Fibroblast of lung (primary cell): ENCODE data around the gene SLC4A5. TPM values are rescaled to one million over a fixed set of nuclear protein-coding genes. Genes with fewer than 3 reads are reported as not detected.
A peak's percentile ranks its signal among the peaks of the same experiment; 100 is the strongest.

Source experiments
- DNase-seq, 2 donors: peaks; one replicate each; pipeline versions ENCODE4 v3.0.0 to v3.0.0-alpha.2; 2010; ENCODE audit warnings: low read depth in 2 of 2
- H2AFZ ChIP-seq: 2 replicates; pipeline ENCODE4 v1.5.1; 2012; ENCODE audit warnings: low read length, control low read depth, inconsistent platforms
- H3K27ac ChIP-seq: 2 replicates; pipeline ENCODE4 v1.5.1; 2011; ENCODE audit warnings: low read length, control low read depth; ENCODE audit not compliant: insufficient read depth
- H3K27me3 ChIP-seq: 2 replicates; pipeline ENCODE4 v1.5.1; 2011; ENCODE audit warnings: mild to moderate bottlenecking, low read length; ENCODE audit not compliant: control insufficient read depth, insufficient read depth
- H3K36me3 ChIP-seq: 2 replicates; pipeline ENCODE4 v1.5.1; 2011; ENCODE audit warnings: low read length; ENCODE audit not compliant: control insufficient read depth, insufficient read depth
- H3K4me1 ChIP-seq: 2 replicates; pipeline ENCODE4 v1.5.1; 2011; ENCODE audit warnings: low read length; ENCODE audit not compliant: control insufficient read depth, insufficient read depth; ENCODE audit errors: extremely low read depth
- H3K4me2 ChIP-seq: 2 replicates; pipeline ENCODE4 v1.5.1; 2011; ENCODE audit warnings: low read length, control low read depth; ENCODE audit not compliant: insufficient read depth; ENCODE audit errors: extremely low read depth
- H3K4me3 ChIP-seq, 4 experiments: fragments of 200-600 bp in 1 of 4; sonication (generic) in 1 of 4; replicated peaks in 1 of 4; 2 replicates each; pipeline ENCODE4 v1.5.1; 2011 to 2016; ENCODE audit warnings: low read length in 4 of 4, low read depth in 3 of 4, mild to moderate bottlenecking in 3 of 4, control low read depth in 2 of 4, inconsistent platforms in 1 of 4, mixed read lengths in 1 of 4; ENCODE audit not compliant: insufficient read depth in 1 of 4; ENCODE audit errors: control extremely low read depth in 1 of 4
- H3K79me2 ChIP-seq: 2 replicates; pipeline ENCODE4 v1.5.1; 2012; ENCODE audit warnings: mild to moderate bottlenecking, low read length, inconsistent platforms; ENCODE audit not compliant: control insufficient read depth, insufficient read depth
- H3K9ac ChIP-seq: 2 replicates; pipeline ENCODE4 v1.5.1; 2011; ENCODE audit warnings: mild to moderate bottlenecking, low read length, control low read depth; ENCODE audit not compliant: insufficient read depth
- H3K9me3 ChIP-seq: 2 replicates; pipeline ENCODE4 v1.5.1; 2012; ENCODE audit warnings: low read depth, low read length; ENCODE audit not compliant: control insufficient read depth, insufficient read depth
- H4K20me1 ChIP-seq: 2 replicates; pipeline ENCODE4 v1.5.1; 2011; ENCODE audit warnings: low read length; ENCODE audit not compliant: control insufficient read depth, insufficient read depth; ENCODE audit errors: extremely low read depth
- EZH2 ChIP-seq: IDR thresholded peaks from 2 replicates; pipeline ENCODE4 v1.5.1; 2012; ENCODE audit warnings: low read length, control low read depth, mild to moderate bottlenecking; ENCODE audit errors: missing control alignments
- polyA plus RNA-seq, 2 donors: library from polyadenylated mRNA; depleted of rRNA in 1 of 2; stranded (reverse) in 1 of 2; unstranded in 1 of 2; fragments of >200 nt; gene quantifications; 2 replicates each; pipeline ENCODE4 v1.2.1, GENCODE V29; 2011 to 2012; ENCODE audit warnings: missing spikeins in 1 of 2
- total RNA-seq: library from RNA; depleted of rRNA; stranded (reverse); fragments of >200 nt; gene quantifications from 2 replicates; pipeline ENCODE4 v1.2.1, GENCODE V29; 2014
- TF ChIP-seq, protein P1 (sequence below), 2 donors: IDR thresholded peaks in 1 of 2; conservative IDR thresholded peaks in 1 of 2; 1 replicate in 1 of 2; 2 replicates in 1 of 2; pipeline ENCODE4 v1.5.1; 2011 to 2012; ENCODE audit warnings: low read length in 2 of 2, control low read depth in 1 of 2, inconsistent platforms in 1 of 2, low read depth in 1 of 2, mild to moderate bottlenecking in 1 of 2

Gene SLC4A5
- total and polyA plus RNA-seq, 2 donors (not counting 1 experiment from before 2014, with no cell fraction given): 0.12 to 0.17 TPM

DNA sequence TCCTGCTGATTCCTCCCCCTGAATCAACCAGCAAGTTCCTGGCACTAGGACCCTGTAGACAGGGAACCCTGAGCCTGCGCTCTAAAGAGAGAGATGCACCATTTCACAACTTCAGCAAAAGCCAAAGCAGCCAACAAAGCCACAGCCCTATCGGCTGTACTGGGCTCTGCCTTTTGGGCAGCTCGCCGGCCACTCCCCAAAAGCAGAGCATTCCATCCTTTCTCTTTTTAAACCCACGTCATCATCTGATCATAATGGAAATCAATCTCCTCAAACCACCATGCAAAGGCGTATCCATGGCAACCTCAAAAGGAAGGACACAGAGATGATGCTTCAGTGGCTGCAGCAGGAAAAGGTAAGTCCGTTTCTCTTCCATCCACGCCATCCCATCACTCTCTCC, 42.2 kb upstream of the SLC4A5 start:
- TF ChIP-seq, protein P1, sequence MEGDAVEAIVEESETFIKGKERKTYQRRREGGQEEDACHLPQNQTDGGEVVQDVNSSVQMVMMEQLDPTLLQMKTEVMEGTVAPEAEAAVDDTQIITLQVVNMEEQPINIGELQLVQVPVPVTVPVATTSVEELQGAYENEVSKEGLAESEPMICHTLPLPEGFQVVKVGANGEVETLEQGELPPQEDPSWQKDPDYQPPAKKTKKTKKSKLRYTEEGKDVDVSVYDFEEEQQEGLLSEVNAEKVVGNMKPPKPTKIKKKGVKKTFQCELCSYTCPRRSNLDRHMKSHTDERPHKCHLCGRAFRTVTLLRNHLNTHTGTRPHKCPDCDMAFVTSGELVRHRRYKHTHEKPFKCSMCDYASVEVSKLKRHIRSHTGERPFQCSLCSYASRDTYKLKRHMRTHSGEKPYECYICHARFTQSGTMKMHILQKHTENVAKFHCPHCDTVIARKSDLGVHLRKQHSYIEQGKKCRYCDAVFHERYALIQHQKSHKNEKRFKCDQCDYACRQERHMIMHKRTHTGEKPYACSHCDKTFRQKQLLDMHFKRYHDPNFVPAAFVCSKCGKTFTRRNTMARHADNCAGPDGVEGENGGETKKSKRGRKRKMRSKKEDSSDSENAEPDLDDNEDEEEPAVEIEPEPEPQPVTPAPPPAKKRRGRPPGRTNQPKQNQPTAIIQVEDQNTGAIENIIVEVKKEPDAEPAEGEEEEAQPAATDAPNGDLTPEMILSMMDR (conservative IDR thresholded peaks at IDR 0.05 in 1 of 2, IDR thresholded peaks at IDR 0.05 in 1 of 2; ENCODE audit: low read depth in 1 of 2, low read length in 2 of 2): no peak
- TF ChIP-seq EZH2: no peak
- no peak overlapping the region for H3K9ac ChIP-seq
- H3K9me3 ChIP-seq: no peaks in the 10 kb centered on the region
- peaks cover 66% of the 10 kb centered on the region for H3K79me2 ChIP-seq
- no peaks in the 10 kb centered on the region for H3K27me3 ChIP-seq
- DNase-seq: peak in 1 of 2 donors; percentile 25
- no peak overlapping the region for H2AFZ ChIP-seq
- no peaks in the 10 kb centered on the region for H4K20me1 ChIP-seq
- H3K27ac ChIP-seq: no peak overlapping the region
- no peak overlapping the region for H3K4me2 ChIP-seq
- H3K36me3 ChIP-seq: no peaks in the 10 kb centered on the region
- no peak overlapping the region for H3K4me3 ChIP-seq
- H3K4me1 ChIP-seq: peaks cover 12% of the 10 kb centered on the region

DNA sequence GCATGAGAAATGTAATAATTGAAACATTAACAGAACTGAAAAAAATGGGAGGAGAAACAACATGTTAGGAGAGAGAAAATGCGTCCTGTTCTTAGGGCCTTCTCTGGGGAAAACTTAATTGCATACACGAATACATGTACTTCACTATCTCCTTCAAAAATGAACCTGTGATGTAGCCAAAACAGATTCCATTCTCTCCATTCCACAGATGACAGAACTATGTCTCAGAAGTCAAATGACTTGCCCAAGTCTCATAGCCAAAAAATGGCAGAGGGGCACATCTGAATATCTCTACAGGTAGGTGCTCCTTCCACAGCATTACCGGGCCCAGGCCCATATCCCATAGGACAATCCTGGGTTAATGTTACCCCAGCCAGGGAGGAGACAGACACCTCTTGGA, 40.8 kb upstream of the SLC4A5 start:
- Histone ChIP-seq H3K4me1 (peaks cover 14% of the 10 kb centered on the region), H3K36me3 (no peaks in the 10 kb centered on the region), H3K27ac (no peak overlapping the region), H3K27me3 (no peaks in the 10 kb centered on the region), H3K4me3 (no peak overlapping the region), H3K9ac (no peak overlapping the region), H4K20me1 (no peaks in the 10 kb centered on the region), H3K79me2 (peaks cover 66% of the 10 kb centered on the region), H2AFZ (no peak overlapping the region), H3K4me2 (no peak overlapping the region), H3K9me3 (no peaks in the 10 kb centered on the region)
- TF ChIP-seq, protein P1 (conservative IDR thresholded peaks at IDR 0.05 in 1 of 2, IDR thresholded peaks at IDR 0.05 in 1 of 2; ENCODE audit: low read depth in 1 of 2, low read length in 2 of 2): no peak
- TF ChIP-seq EZH2: no peak
- peak in 1 of 2 donors; percentile 64 for DNase-seq

DNA sequence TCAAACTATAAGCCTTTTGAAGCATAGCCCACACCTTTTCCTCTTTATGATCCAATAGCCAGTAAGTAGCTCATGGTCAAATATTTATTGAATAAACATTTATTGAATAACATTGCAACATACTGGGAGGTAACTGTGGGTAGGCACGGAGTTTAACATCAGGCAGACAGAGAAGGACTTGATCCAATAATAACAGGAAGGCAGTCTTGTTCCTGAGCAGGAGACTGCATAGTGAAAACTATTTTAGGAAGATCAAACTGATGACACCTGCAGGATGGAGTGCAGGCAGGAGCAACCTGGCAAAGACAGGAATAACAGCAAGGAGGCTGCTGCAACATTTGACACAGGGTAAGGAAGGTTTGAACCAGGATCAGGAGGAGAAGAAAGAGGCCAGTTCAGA, 40.0 kb upstream of the SLC4A5 start:
- peak overlapping the region; percentile 58 for H3K27ac ChIP-seq
- peaks cover 14% of the 10 kb centered on the region for H3K4me1 ChIP-seq
- no peaks in the 10 kb centered on the region for H3K9me3 ChIP-seq
- H3K36me3 ChIP-seq: no peaks in the 10 kb centered on the region
- H3K27me3 ChIP-seq: no peaks in the 10 kb centered on the region
- H4K20me1 ChIP-seq: no peaks in the 10 kb centered on the region
- peaks cover 66% of the 10 kb centered on the region for H3K79me2 ChIP-seq
- H2AFZ ChIP-seq: no peak overlapping the region
- H3K4me2 ChIP-seq: peak overlapping the region; percentile 30
- peak; percentile 72 to 74 for DNase-seq
- H3K9ac ChIP-seq: no peak overlapping the region
- no peak for TF ChIP-seq EZH2
- TF ChIP-seq, protein P1 (conservative IDR thresholded peaks at IDR 0.05 in 1 of 2, IDR thresholded peaks at IDR 0.05 in 1 of 2; ENCODE audit: low read depth in 1 of 2, low read length in 2 of 2): no peak
- no peak overlapping the region for H3K4me3 ChIP-seq
